HG02759 (cell line): ENCODE measurements around the gene RUSF1.

Experiments used
- ATAC-seq: cut with Tn5 transposase; IDR thresholded peaks from one replicate; pipeline ENCODE4 v1.9.1; 2021; ENCODE audit warnings: mild to moderate bottlenecking, moderate library complexity; ENCODE audit not compliant: unreplicated experiment

Gene RUSF1

GRCh38 chr16:31471875-31472708 is 36.1 kb downstream of the RUSF1 start, which contains the start of gene TGFB1I1:
TSS of gene TGFB1I1 (plus strand) at chr16:31472152. CDS start at chr16:31472189, 37 bp downstream.
- no peak for ATAC-seq

GRCh38 chr16:31471241-31471874 is 36.8 kb downstream of the RUSF1 start:
- no peak for ATAC-seq

GRCh38 chr16:31470615-31471014 is 37.6 kb downstream of the RUSF1 start:
- ATAC-seq, result no peak

- no peak for ATAC-seq
These were observed 40.3 kb downstream of the RUSF1 start for GRCh38 chr16:31467858-31468257.

GRCh38 chr16:31467151-31467773 is 40.9 kb downstream of the RUSF1 start:
- ATAC-seq, result peak; percentile 56

- no peak for ATAC-seq
These were observed 41.8 kb downstream of the RUSF1 start for GRCh38 chr16:31466381-31466841.

GRCh38 chr16:31465788-31466370 is 42.3 kb downstream of the RUSF1 start:
- no peak for ATAC-seq

- ATAC-seq, result no peak
These were observed 43.4 kb downstream of the RUSF1 start for GRCh38 chr16:31464781-31465260.

- no peak for ATAC-seq
These were observed 43.8 kb downstream of the RUSF1 start for GRCh38 chr16:31464348-31464769.

- no peak for ATAC-seq
These were observed 46.0 kb downstream of the RUSF1 start for GRCh38 chr16:31461921-31462804.

GRCh38 chr16:31461201-31461920 is 46.8 kb downstream of the RUSF1 start:
- no peak for ATAC-seq

- ATAC-seq, result no peak
These were observed 47.6 kb downstream of the RUSF1 start for GRCh38 chr16:31460582-31461002.

- peak; percentile 75 for ATAC-seq
These were observed 48.3 kb downstream of the RUSF1 start for GRCh38 chr16:31459687-31460581.

- ATAC-seq, result peak; percentile 77
These were observed 49.1 kb downstream of the RUSF1 start, which contains the start of gene ARMC5 for GRCh38 chr16:31458844-31459686. TSS of gene ARMC5 (plus strand) at chr16:31459501. CDS start at chr16:31459525, 24 bp downstream.

- peak; percentile 4 for ATAC-seq
These were observed 49.9 kb downstream of the RUSF1 start for GRCh38 chr16:31458073-31458843.

- ATAC-seq, result no peak
These were observed 51.2 kb downstream of the RUSF1 start for GRCh38 chr16:31456988-31457360.
